Spinal cord (tissue), 10 donors: ENCODE data around the gene IFNA13. TPM values are rescaled to one million over a fixed set of nuclear protein-coding genes. Genes with fewer than 3 reads are reported as not detected.
A peak's percentile ranks its signal among the peaks of the same experiment; 100 is the strongest.
"Not testable (repeated sequence)": the region's sequence is repeated elsewhere in the genome, so short reads cannot be mapped to it uniquely, and the experiment has no call there.

ENCODE experiments used
- DNase-seq, 6 donors: peaks; one replicate each; pipeline versions ENCODE4 v3.0.0 to v3.0.0-alpha.2; 2013 to 2015; ENCODE audit warnings: low spot score in 6 of 6, low read depth in 4 of 6
- H3K27ac ChIP-seq: one replicate; pipeline ENCODE4 v1.5.1; 2013; ENCODE audit warnings: low read depth, low read length, control low read depth
- H3K27me3 ChIP-seq: one replicate; pipeline ENCODE4 v1.6.1; 2013; ENCODE audit warnings: low read length; ENCODE audit not compliant: control insufficient read depth, insufficient read depth
- H3K36me3 ChIP-seq: one replicate; pipeline ENCODE4 v1.6.1; 2013; ENCODE audit warnings: low read length; ENCODE audit not compliant: control insufficient read depth, insufficient read depth
- H3K4me1 ChIP-seq: one replicate; pipeline ENCODE4 v1.6.1; 2013; ENCODE audit warnings: low read length; ENCODE audit not compliant: control insufficient read depth, insufficient read depth
- H3K4me3 ChIP-seq: one replicate; pipeline ENCODE4 v1.5.1; 2013; ENCODE audit warnings: low read depth, low read length, control low read depth
- H3K9me3 ChIP-seq: one replicate; pipeline ENCODE4 v1.6.1; 2013; ENCODE audit warnings: low read length; ENCODE audit not compliant: control insufficient read depth, insufficient read depth
- WGBS: methylation state at CpG from one replicate; pipeline ENCODE4 v1.1.5; 2013; ENCODE audit warnings: missing lambda C conversion rate; ENCODE audit not compliant: insufficient coverage; 5-methylcytosine and 5-hydroxymethylcytosine counted together
- polyA plus RNA-seq, 2 donors: library from polyadenylated mRNA; unstranded; fragments of 120-200 nt; gene quantifications; one replicate each; pipeline ENCODE4 v1.2.1, GENCODE V29; 2013; ENCODE audit not compliant: insufficient read length in 2 of 2
- total RNA-seq, 2 donors: library from RNA; depleted of rRNA in 1 of 2; stranded (reverse); fragments of 120-200 nt in 1 of 2; fragments of >200 nt in 1 of 2; gene quantifications; one replicate each; pipeline versions ENCODE4 v1.2.3 to v1.2.4, GENCODE V29; 2013 to 2014
- donor health status: healthy.

IFNA13 gene
- total and polyA plus RNA-seq, 4 donors: not detected

GRCh38 chr9:21399956-21400355, 32.1 kb upstream of the IFNA13 start:
- Histone ChIP-seq H3K4me1 (peaks cover 9% of the 10 kb centered on the region), H3K4me3 (no peak overlapping the region), H3K9me3 (no peaks in the 10 kb centered on the region), H3K27ac (no peak overlapping the region), H3K27me3 (peaks cover 23% of the 10 kb centered on the region), H3K36me3 (no peaks in the 10 kb centered on the region)
- no CpG with 5 or more reads among the region's 3 CpGs for WGBS
- DNase-seq: peak in 1 of 6 donors; percentile 34

- WGBS: no CpG with 5 or more reads among the region's 5 CpGs
- Histone ChIP-seq H3K27ac (no peak overlapping the region), H3K36me3 (no peaks in the 10 kb centered on the region), H3K4me3 (no peak overlapping the region), H3K27me3 (peaks cover 23% of the 10 kb centered on the region), H3K4me1 (peaks cover 9% of the 10 kb centered on the region), H3K9me3 (no peaks in the 10 kb centered on the region)
- DNase-seq: no peak
Measured at GRCh38 chr9:21398955-21399489, 31.2 kb upstream of the IFNA13 start.

- H3K4me3 ChIP-seq: peak overlapping the region; percentile 57
- peak in 5 of 6 donors; percentile 48 to 92 (median 66) for DNase-seq
- no peak overlapping the region for H3K27ac ChIP-seq
- H3K27me3 ChIP-seq: peaks cover 9% of the 10 kb centered on the region
- H3K4me1 ChIP-seq: no peaks in the 10 kb centered on the region
- no peaks in the 10 kb centered on the region for H3K9me3 ChIP-seq
- no peaks in the 10 kb centered on the region for H3K36me3 ChIP-seq
- 3% methylated on average over 37 of the region's 40 CpGs for WGBS
Measured at GRCh38 chr9:21395778-21396717, 28.2 kb upstream of the IFNA13 start.

- Histone ChIP-seq H3K4me1 (no peaks in the 10 kb centered on the region), H3K27me3 (peaks cover 5% of the 10 kb centered on the region), H3K36me3 (no peaks in the 10 kb centered on the region), H3K27ac (no peak overlapping the region), H3K4me3 (no peak overlapping the region), H3K9me3 (no peaks in the 10 kb centered on the region)
- no peak for DNase-seq
- WGBS: 90% methylated on average over 5 of the region's 6 CpGs
Measured at GRCh38 chr9:21392270-21392669, 24.4 kb upstream of the IFNA13 start.

GRCh38 chr9:21385131-21385670, 17.3 kb upstream of the IFNA13 start, which contains the start of gene IFNA2:
Gene IFNA2, minus strand, starts transcription at chr9:21385398. Its CDS starts 69 bp downstream, at chr9:21385329.
- Histone ChIP-seq H3K27ac (no peak within 1 kb of the TSS), H3K36me3 (no peaks in the 10 kb centered on the region), H3K4me3 (no peak within 1 kb of the TSS), H3K9me3 (no peaks in the 10 kb centered on the region), H3K4me1 (no peaks in the 10 kb centered on the region), H3K27me3 (no peaks in the 10 kb centered on the region)
- DNase-seq: no peak
- 78% methylated on average over 1 of the region's 1 CpG for WGBS

- no peaks in the 10 kb centered on the region for H3K4me1 ChIP-seq
- H3K36me3 ChIP-seq: no peaks in the 10 kb centered on the region
- H3K27ac ChIP-seq: no peak overlapping the region
- no peak overlapping the region for H3K4me3 ChIP-seq
- H3K9me3 ChIP-seq: no peaks in the 10 kb centered on the region
- DNase-seq: no peak
- WGBS: 63% methylated on average over 3 of the region's 4 CpGs
- no peaks in the 10 kb centered on the region for H3K27me3 ChIP-seq
Measured at GRCh38 chr9:21383627-21384026, 15.8 kb upstream of the IFNA13 start.

GRCh38 chr9:21381448-21382339, 13.8 kb upstream of the IFNA13 start:
- H3K4me1 ChIP-seq: no peaks in the 10 kb centered on the region
- H3K36me3 ChIP-seq: no peaks in the 10 kb centered on the region
- H3K4me3 ChIP-seq: no peak overlapping the region
- WGBS: 100% methylated on average over 1 of the region's 5 CpGs
- no peak for DNase-seq
- no peaks in the 10 kb centered on the region for H3K27me3 ChIP-seq
- H3K27ac ChIP-seq: no peak overlapping the region
- no peaks in the 10 kb centered on the region for H3K9me3 ChIP-seq

GRCh38 chr9:21371467-21371866, 3.6 kb upstream of the IFNA13 start:
- H3K36me3 ChIP-seq, H3K27ac ChIP-seq, H3K4me1 ChIP-seq, H3K4me3 ChIP-seq, H3K9me3 ChIP-seq, H3K27me3 ChIP-seq, DNase-seq: not testable (repeated sequence)
- WGBS: 100% methylated on average over 1 of the region's 4 CpGs

GRCh38 chr9:21367169-21367568, 688 bp downstream of the IFNA13 start:
- not testable (repeated sequence) for H3K27ac ChIP-seq, H3K36me3 ChIP-seq, H3K4me1 ChIP-seq, H3K9me3 ChIP-seq, DNase-seq, H3K27me3 ChIP-seq, H3K4me3 ChIP-seq
- no CpG with 5 or more reads among the region's 2 CpGs for WGBS
